Erythroblast (primary cell): ENCODE results near the gene EYA2.

Experiments used
- GATA1 ChIP-seq: IDR thresholded peaks from 2 replicates; pipeline ENCODE4 v1.6.1; 2011; ENCODE audit warnings: low read depth, mild to moderate bottlenecking, control low read depth, low read length, moderate library complexity
- POLR2A ChIP-seq: IDR thresholded peaks from 2 replicates; pipeline ENCODE4 v1.6.1; 2011; ENCODE audit warnings: mild to moderate bottlenecking, low read length

DNA sequence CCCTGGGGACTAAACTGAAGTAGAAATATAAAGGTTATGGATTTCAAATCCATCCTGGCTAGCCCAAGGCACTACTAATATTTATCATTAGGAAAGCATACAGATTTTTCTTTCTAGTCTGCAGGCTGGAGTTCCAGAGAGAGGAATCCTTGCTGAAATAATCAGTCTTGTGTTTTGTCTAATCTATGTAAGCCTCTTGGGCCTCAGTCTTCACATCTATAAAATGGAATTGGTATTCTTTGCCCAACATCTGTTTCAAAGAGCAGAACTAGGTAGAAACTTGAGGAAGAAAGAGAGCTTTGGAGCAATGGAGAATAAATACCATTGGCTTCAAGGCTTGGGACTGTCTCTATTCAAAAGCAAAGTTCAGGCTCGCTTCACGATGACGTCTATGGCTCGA is 249.8 kb downstream of the EYA2 start:
- TF ChIP-seq POLR2A (no peak), GATA1 (no peak)
